Thymus (tissue), 11 donors: Measurements from ENCODE around the gene SNTG2. TPM values are rescaled to one million over a fixed set of nuclear protein-coding genes. Genes with fewer than 3 reads are reported as not detected.
"Not testable (repeated sequence)": the region's sequence is repeated elsewhere in the genome, so short reads cannot be mapped to it uniquely, and the experiment has no call there.

Experiments
- DNase-seq, 9 donors: peaks; one replicate each; pipeline ENCODE4 v3.0.0-alpha.2; 2013; ENCODE audit warnings: low spot score in 9 of 9, low read depth in 6 of 9, missing footprints in 1 of 9
- H3K27ac ChIP-seq, 2 donors: one replicate each; pipeline ENCODE4 v1.5.1; 2013; ENCODE audit warnings: control low read depth in 1 of 2, low read depth in 1 of 2, low read length in 1 of 2, mild to moderate bottlenecking in 1 of 2, moderate library complexity in 1 of 2
- H3K27me3 ChIP-seq, 2 donors: one replicate each; pipeline ENCODE4 v1.5.1; 2013; ENCODE audit warnings: low read length in 1 of 2; ENCODE audit not compliant: control insufficient read depth in 2 of 2, insufficient read depth in 1 of 2
- H3K36me3 ChIP-seq, 2 donors: one replicate each; pipeline ENCODE4 v1.5.1; 2013; ENCODE audit warnings: low read length in 1 of 2, mild to moderate bottlenecking in 1 of 2, moderate library complexity in 1 of 2; ENCODE audit not compliant: control insufficient read depth in 2 of 2, insufficient read depth in 2 of 2
- H3K4me1 ChIP-seq, 2 donors: one replicate each; pipeline ENCODE4 v1.5.1; 2013; ENCODE audit warnings: low read length in 2 of 2; ENCODE audit not compliant: control insufficient read depth in 2 of 2, insufficient read depth in 2 of 2
- H3K4me3 ChIP-seq, 2 donors: one replicate each; pipeline ENCODE4 v1.5.1; 2013; ENCODE audit warnings: low read length in 2 of 2, control low read depth in 1 of 2, mild to moderate bottlenecking in 1 of 2
- H3K9me3 ChIP-seq, 2 donors: one replicate each; pipeline ENCODE4 v1.5.1; 2013; ENCODE audit warnings: low read length in 1 of 2, mild to moderate bottlenecking in 1 of 2; ENCODE audit not compliant: control insufficient read depth in 2 of 2, insufficient read depth in 1 of 2
- WGBS: extraction: QIAGEN DNeasy Blood & Tissue Kit; methylation state at CpG from one replicate; pipeline ENCODE4 v1.1.7; 2013; 5-methylcytosine and 5-hydroxymethylcytosine counted together
- polyA plus RNA-seq: library from polyadenylated mRNA; stranded (reverse); fragments of 200-250 nt; gene quantifications from one replicate; pipeline ENCODE4 v1.2.3, GENCODE V29; 2013
- total RNA-seq: library from RNA; stranded (reverse); fragments of 120-200 nt; gene quantifications from one replicate; pipeline ENCODE4 v1.2.4, GENCODE V29; 2013
- donor health status: healthy.

The SNTG2 gene
- total and polyA plus RNA-seq, 2 donors = 0.33 to 1.2 TPM

DNA sequence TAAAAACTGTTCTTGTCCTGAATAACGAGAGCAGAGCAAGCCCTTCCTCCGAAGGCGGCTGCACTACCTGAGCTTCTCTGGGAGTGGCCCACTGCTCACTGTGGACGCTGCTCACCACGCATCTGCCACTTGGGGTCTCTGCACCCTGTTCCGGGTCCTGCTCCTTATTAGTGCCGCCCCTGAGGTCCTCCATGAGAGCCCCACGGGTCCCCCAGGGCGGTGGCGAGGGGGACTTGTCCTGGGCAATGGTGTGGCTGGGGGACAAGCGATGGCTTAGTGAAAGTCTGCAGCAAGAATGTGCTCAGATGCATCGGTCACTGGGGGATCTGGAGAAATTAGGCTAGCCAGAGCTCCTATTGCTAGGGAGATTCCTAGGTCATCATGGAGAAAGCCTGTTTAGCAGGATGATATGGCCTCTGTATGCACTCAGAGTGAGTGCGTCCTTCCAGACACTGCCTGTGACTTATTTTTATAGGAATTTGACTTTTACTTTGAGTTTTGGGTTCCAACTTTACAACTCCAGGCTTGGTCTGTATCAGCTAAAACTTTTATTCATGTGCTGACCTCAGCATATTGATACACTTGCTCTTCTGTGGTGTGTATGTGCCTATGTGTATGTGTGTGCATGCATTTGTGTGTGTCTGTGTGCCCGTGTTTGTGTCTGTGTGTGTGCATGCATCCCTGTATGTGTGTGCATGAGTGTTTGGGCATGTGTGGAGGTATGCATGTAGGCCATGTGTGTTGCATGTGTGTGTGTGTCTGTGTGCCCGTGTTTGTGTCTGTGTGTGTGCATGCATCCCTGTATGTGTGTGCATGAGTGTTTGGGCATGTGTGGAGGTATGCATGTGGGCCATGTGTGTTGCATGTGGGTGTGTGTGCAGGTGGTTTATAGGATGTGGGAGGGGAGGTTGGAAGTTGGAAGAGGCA lies 129.5 kb downstream of the SNTG2 start:
- no peaks in the 10 kb centered on the region for H3K36me3 ChIP-seq
- no peak overlapping the region for H3K4me3 ChIP-seq
- no peak for DNase-seq
- whole genome bisulfite sequencing = 89% methylated on average over 15 of the region's 15 CpGs
- no peaks in the 10 kb centered on the region for H3K27me3 ChIP-seq
- no peaks in the 10 kb centered on the region for H3K9me3 ChIP-seq
- H3K4me1 ChIP-seq = peaks cover 0 to 4% of the 10 kb centered on the region in 2 donors
- H3K27ac ChIP-seq = no peak overlapping the region

DNA sequence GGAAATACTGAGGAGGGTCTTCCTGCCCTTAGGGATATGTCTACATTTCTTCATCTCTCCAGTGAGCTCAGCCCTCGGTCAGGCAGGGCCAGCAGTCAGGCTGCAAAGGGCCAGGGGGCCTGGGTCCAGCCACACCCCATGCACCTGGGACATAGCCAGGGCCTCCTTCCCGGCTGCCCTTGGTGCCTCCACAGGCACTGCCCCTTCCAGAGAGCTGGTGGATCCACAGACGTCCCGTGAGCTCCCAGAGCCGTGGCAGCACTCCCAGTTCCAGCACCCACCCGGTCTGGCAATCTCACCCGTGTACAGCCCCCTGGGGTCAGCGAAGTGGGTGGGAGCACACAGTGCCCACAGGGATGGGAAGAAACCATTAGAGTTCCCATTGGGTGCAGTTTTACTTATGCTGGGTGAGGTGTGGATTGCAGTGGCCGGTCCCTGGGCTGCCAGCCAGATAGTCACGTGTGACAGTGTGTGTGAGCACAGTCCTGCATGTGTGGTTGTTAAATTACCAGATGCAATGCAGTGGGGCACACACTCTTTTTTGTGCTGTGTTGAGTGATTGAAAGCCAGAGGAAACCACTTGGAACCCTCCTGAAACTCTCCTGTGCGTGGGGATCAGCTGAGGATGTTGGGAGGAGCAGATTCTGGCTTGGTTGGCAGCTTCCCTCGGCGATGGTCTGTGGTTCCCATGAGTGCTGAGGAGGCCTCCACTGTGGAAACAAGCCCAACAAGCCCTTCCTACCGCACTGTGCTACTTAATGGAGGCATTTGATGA lies 131.0 kb downstream of the SNTG2 start:
- no peak for DNase-seq
- Histone ChIP-seq H3K27me3 (no peaks in the 10 kb centered on the region), H3K4me1 (peaks cover 0 to 4% of the 10 kb centered on the region in 2 donors), H3K27ac (no peak overlapping the region), H3K4me3 (no peak overlapping the region), H3K36me3 (no peaks in the 10 kb centered on the region), H3K9me3 (no peaks in the 10 kb centered on the region)
- 92% methylated on average over 14 of the region's 14 CpGs for whole genome bisulfite sequencing

DNA sequence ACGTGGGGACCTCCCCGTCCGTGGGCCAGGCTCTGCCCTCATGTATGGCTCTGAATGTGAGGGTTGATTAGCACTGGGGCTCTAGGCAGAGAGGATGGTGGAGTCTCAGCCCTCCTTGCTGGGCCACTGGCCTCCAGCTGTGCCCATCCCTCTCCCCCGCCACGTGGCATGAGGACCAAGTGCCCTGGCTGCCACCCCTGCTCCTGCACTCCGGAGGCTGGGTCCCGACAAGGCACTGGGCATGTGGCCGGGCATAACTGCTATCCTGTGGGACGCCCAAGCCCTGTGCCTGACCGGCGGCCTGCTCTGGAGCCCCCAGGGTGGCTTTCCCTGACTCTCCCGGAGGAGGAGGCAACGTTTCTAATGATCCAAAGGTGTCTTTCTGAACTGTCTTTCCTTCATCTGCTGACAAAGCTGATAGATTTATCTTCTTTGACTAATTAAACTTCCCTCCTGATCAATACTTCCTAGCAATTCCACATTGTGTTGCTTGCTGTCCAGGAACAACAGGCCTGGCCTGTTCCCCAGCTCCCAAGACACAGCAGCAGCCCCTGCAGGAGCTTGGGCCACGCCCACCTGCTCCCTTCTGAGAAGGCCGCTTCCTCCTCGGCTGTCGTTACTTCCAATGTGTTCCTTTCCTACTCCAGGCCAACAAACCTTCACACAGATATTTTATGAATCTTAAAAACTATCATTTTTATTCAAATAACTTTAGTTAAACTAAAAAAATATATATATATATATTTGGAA lies 132.0 kb downstream of the SNTG2 start:
- DNase-seq = no peak
- WGBS = 91% methylated on average over 17 of the region's 17 CpGs
- Histone ChIP-seq H3K4me3 (no peak overlapping the region), H3K27me3 (no peaks in the 10 kb centered on the region), H3K36me3 (no peaks in the 10 kb centered on the region), H3K9me3 (no peaks in the 10 kb centered on the region), H3K27ac (no peak overlapping the region), H3K4me1 (peaks cover 0 to 4% of the 10 kb centered on the region in 2 donors)

DNA sequence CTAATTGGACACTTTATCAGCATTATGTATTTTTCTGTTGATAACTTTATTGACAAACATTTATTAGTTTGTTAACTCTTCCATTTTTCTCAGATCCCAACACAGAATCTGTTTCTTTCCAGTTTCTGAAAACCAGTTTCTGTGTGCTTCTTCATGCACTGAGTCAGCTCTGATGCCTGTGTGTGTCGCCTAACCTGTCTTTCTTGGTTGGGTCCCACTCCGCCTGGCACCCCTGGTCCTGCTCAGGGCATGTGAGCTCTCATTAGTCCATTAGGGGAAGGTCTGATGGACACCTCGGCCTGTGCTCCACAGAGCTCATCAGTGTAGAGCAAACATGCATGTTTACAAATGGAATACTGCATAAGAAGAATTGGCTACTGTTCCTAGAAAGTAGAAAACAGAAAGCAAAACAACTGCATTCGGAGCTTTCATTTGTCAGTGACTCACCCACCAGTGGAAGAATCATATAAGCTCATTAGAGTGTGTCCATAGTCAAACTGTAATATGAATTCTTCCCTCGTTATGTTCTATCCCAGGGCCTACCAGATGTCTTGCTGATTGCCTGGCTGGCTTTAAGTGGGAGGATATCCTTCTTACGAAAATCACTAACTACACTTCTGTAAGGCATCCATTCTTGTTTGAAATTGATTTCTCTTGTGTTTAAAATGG lies 137.7 kb downstream of the SNTG2 start:
- Histone ChIP-seq H3K9me3 (peaks cover 0 to 9% of the 10 kb centered on the region in 2 donors), H3K27ac (no peak overlapping the region), H3K4me3 (no peak overlapping the region), H3K4me1 (no peaks in the 10 kb centered on the region), H3K36me3 (no peaks in the 10 kb centered on the region), H3K27me3 (no peaks in the 10 kb centered on the region)
- DNase-seq = no peak
- 92% methylated on average over 6 of the region's 6 CpGs for WGBS

DNA sequence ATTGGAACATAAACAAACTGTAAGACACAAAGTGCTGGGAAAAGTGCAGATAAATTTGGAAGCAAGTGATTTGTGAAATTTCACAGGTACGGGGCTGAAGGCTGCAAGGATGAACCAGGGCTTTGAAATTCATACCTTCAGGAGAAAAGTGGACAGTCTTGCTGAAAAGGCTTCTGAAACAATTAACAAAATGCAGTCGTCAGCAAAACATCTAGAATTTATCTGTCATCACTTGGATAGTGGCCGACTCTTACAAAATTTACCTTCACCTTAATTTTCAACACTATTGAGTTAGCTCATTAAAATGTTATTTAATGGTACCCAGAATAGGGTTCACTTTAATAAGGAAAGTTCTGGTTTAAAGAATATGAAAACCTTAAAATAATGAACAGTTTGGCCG lies 138.3 kb downstream of the SNTG2 start:
- H3K4me1 ChIP-seq = no peaks in the 10 kb centered on the region
- H3K4me3 ChIP-seq = no peak overlapping the region
- DNase-seq = no peak
- peaks cover 0 to 9% of the 10 kb centered on the region in 2 donors for H3K9me3 ChIP-seq
- no peak overlapping the region for H3K27ac ChIP-seq
- 95% methylated on average over 4 of the region's 4 CpGs for WGBS
- H3K36me3 ChIP-seq = no peaks in the 10 kb centered on the region
- no peaks in the 10 kb centered on the region for H3K27me3 ChIP-seq

DNA sequence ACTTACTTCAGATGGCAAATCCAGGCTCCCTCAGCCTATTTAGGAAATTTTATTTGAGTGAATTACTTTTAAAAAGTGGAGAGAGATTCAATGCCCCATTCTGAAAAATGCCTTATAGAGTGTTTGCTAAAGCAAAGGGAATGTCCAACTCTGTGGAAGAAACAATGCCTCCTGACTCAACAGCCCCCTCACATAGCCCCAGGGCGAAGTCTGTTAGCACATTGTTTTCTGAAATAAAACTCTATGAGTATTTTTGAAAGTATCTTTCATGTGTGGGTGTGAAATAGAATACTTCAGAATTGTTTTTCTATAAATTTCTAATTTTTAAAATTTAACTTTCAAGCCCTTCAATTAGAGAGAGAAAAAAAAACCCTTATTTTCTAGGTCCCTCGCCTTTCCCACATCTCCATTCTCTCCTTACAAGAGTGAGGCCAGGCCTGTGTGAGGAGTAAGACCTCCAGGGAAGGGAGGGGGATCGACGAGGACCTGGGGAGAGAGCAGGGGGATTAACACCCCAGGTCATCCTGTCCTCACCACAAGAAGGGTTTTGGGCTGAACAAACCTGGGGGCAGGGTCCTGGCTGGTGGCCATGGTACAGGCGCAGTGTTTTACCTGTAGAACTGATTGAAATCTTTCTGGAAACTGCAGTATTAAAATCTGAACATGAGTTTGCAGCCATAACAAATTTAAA lies 141.4 kb downstream of the SNTG2 start:
- Histone ChIP-seq H3K9me3 (peaks cover 0 to 9% of the 10 kb centered on the region in 2 donors), H3K36me3 (no peaks in the 10 kb centered on the region), H3K4me1 (no peaks in the 10 kb centered on the region), H3K27ac (no peak overlapping the region), H3K27me3 (no peaks in the 10 kb centered on the region), H3K4me3 (no peak overlapping the region)
- WGBS = 90% methylated on average over 5 of the region's 5 CpGs
- DNase-seq = no peak

DNA sequence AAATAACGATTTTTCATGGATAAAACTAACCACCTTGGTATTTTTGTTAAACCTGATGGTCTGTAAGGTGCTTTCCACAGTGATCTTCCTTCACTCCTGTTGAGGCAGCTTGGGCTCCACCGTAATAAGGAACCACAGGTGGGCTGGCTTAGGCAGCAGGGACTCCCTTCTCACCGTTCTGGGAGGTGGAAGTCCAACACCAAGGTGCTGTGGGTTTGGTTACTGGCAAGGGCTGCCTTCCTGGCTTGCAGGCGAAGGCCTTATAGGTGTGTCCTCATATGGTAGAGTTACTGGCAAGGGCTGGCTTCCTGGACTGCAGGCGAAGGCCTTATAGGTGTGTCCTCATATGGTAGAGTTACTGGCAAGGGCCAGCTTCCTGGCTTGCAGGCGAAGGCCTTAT lies 143.0 kb downstream of the SNTG2 start:
- H3K36me3 ChIP-seq, H3K9me3 ChIP-seq, H3K27ac ChIP-seq, H3K4me1 ChIP-seq, H3K4me3 ChIP-seq, DNase-seq, H3K27me3 ChIP-seq: not testable (repeated sequence)
- WGBS = 89% methylated on average over 6 of the region's 6 CpGs

DNA sequence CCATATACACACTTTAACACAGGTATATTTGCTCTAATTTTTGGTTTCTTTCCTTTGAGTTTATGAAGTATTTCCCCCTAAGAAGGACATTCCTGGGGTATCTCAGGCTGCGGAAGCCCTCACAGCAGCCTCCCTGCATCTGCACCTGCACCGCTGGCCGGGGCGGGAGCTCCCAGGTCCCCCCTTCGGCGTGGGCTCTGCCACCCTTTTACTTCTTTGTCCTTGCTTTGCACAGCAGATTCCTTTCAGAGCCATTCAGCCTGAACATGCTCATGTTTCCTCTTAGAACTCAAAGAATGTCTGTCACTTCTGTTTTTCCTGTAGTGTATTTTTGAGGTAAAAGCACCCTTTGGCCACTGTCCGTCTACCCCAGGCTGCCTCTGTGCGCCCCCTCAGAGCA lies 146.5 kb downstream of the SNTG2 start:
- H3K36me3 ChIP-seq = no peaks in the 10 kb centered on the region
- no peak for DNase-seq
- 89% methylated on average over 8 of the region's 8 CpGs for WGBS

More for the DNA sequence above, 146.5 kb downstream of the SNTG2 start:
- Histone ChIP-seq H3K27ac (no peak overlapping the region), H3K27me3 (no peaks in the 10 kb centered on the region), H3K4me1 (no peaks in the 10 kb centered on the region), H3K4me3 (no peak overlapping the region), H3K9me3 (peaks cover 0 to 2% of the 10 kb centered on the region in 2 donors)
